Measurements from ENCODE around the gene GNPNAT1. TPM values are rescaled to one million over a fixed set of nuclear protein-coding genes. Genes with fewer than 3 reads are reported as not detected.
A peak's percentile ranks its signal among the peaks of the same experiment; 100 is the strongest.

GNPNAT1 gene
- total and polyA plus RNA-seq, 11 donors, result 2.7 to 19.9 (median 8.0) TPM

GRCh38 chr14:52792097-52792415 is 649 bp upstream of the GNPNAT1 start:
- ATAC-seq (peak in 1 of 4 donors; percentile 4), DNase-seq (no peak)
- intact Hi-C loops (cut with DNase I), result loop anchor here in 1 of 10 donors (5.0 kb wide), 1 partner anchor 240 kb away; the partner anchor contains the start of genes GPR137C and TXNDC16
- H3K4me3 ChIP-seq, result peak overlapping the region; percentile 52 to 82 (median 70)
- H3K27me3 ChIP-seq, result no peaks in the 10 kb centered on the region
- peaks cover 0 to 5% (median 0%) of the 10 kb centered on the region in 9 donors for H3K36me3 ChIP-seq
- no peaks in the 10 kb centered on the region for H3K9me3 ChIP-seq
- 70 to 81% (median 75%) methylated on average over 7 of the region's 7 CpGs for WGBS, 4 donors
- no peak for TF ChIP-seq CTCF (IDR thresholded peaks at IDR 0.05)
- TF ChIP-seq POLR2A (IDR thresholded peaks at IDR 0.05), result no peak
- peaks cover 0 to 30% (median 12%) of the 10 kb centered on the region in 12 donors for H3K4me1 ChIP-seq
- peak overlapping the region; percentile 58 to 91 (median 87) for H3K27ac ChIP-seq

GRCh38 chr14:52790756-52791222 is 618 bp downstream of the GNPNAT1 start:
- peaks cover 0 to 5% (median 0%) of the 10 kb centered on the region in 9 donors for H3K36me3 ChIP-seq
- peak overlapping the region; percentile 52 to 82 (median 70) for H3K4me3 ChIP-seq
- intact Hi-C loops (cut with DNase I), result loop anchor here in 1 of 10 donors (5.0 kb wide), 1 partner anchor 238 kb away; the partner anchor contains the start of genes GPR137C and TXNDC16
- peaks cover 0 to 30% (median 12%) of the 10 kb centered on the region in 12 donors for H3K4me1 ChIP-seq
- H3K27me3 ChIP-seq, result no peaks in the 10 kb centered on the region
- peak in 1 of 4 donors; percentile 48 for ATAC-seq
- DNase-seq, result no peak
- H3K27ac ChIP-seq, result peak overlapping the region; percentile 58 to 91 (median 87)
- no peak for TF ChIP-seq CTCF (IDR thresholded peaks at IDR 0.05)
- TF ChIP-seq POLR2A (IDR thresholded peaks at IDR 0.05), result no peak
- 2 to 4% (median 3%) methylated on average over 17 to 26 of the region's 26 CpGs for WGBS, 4 donors
- H3K9me3 ChIP-seq, result no peaks in the 10 kb centered on the region

DNA sequence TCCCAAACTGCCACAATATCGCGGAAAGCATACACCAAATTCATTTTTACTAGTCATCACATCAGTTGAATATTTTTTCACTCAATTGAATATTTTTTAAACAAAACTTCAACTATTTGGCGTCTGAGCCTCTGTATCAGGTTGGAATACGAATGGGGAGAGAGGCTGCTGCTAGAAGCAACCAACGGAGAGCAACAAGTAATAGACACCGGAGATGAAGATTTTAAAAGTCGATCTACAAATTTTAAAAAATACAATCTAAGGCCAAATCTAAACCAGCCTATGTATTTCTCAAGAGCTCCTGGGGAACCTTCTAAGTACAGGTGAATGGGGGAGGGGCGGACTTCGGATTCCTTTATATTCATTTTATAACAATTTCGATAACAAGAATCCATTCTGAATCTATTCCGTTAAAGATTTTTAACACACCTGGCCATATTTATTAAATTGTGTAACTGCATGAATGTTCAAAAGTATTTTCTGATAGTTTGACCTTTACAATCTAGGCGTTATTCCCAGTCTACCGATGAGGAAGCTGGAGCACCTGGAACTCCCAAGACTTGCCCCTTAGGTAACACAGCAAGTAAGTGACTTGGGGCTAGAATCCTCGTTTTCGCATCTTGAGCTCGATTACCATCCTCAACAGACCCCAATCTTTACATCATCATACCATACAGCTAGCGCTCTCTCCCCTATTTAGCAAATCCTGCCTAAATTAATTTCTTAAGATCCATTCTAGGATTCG is 1.2 kb downstream of the GNPNAT1 start:
- H3K36me3 ChIP-seq, result peaks cover 0 to 5% (median 0%) of the 10 kb centered on the region in 9 donors
- H3K4me3 ChIP-seq, result peak overlapping the region in 11 of 12 donors; percentile 52 to 82 (median 70)
- H3K27ac ChIP-seq, result peak overlapping the region in 6 of 12 donors; percentile 84 to 90 (median 90)
- peaks cover 0 to 30% (median 12%) of the 10 kb centered on the region in 12 donors for H3K4me1 ChIP-seq
- no peaks in the 10 kb centered on the region for H3K27me3 ChIP-seq
- intact Hi-C loops (cut with DNase I), result loop anchor here in 1 of 10 donors (5.0 kb wide), 1 partner anchor 238 kb away; the partner anchor contains the start of genes GPR137C and TXNDC16
- no peaks in the 10 kb centered on the region for H3K9me3 ChIP-seq
- ATAC-seq (no peak), DNase-seq (no peak)
- WGBS, 4 donors, result 57 to 67% (median 65%) methylated on average over 18 of the region's 18 CpGs
- TF ChIP-seq POLR2A (IDR thresholded peaks at IDR 0.05) (no peak), CTCF (IDR thresholded peaks at IDR 0.05) (no peak)

- Histone ChIP-seq H3K4me3 (peak overlapping the region in 1 of 12 donors; percentile 72), H3K9me3 (no peaks in the 10 kb centered on the region), H3K27me3 (no peaks in the 10 kb centered on the region), H3K4me1 (peaks cover 0 to 30% (median 12%) of the 10 kb centered on the region in 12 donors), H3K36me3 (peaks cover 0 to 5% (median 0%) of the 10 kb centered on the region in 9 donors), H3K27ac (no peak overlapping the region)
- WGBS, 4 donors, result 88 to 97% (median 91%) methylated on average over 2 of the region's 2 CpGs
- DNase-seq (no peak), ATAC-seq (no peak)
- intact Hi-C loops (cut with DNase I), result no loop called here
- TF ChIP-seq POLR2A (IDR thresholded peaks at IDR 0.05) (no peak), CTCF (IDR thresholded peaks at IDR 0.05) (no peak)
Observed at GRCh38 chr14:52789118-52789517, 2.3 kb downstream of the GNPNAT1 start.
